Esophagus (tissue), 2 donors: Measurements from ENCODE around the gene RGS7. TPM values are rescaled to one million over a fixed set of nuclear protein-coding genes. Genes with fewer than 3 reads are reported as not detected.
"Not testable (repeated sequence)": the region's sequence is repeated elsewhere in the genome, so short reads cannot be mapped to it uniquely, and the experiment has no call there.

Experiments
- H3K27ac ChIP-seq, 2 donors: one replicate each; pipeline ENCODE4 v1.5.1; 2013; ENCODE audit warnings: low read depth in 2 of 2, mild to moderate bottlenecking in 2 of 2, inconsistent platforms in 1 of 2, low read length in 1 of 2, moderate library complexity in 1 of 2
- H3K27me3 ChIP-seq, 2 donors: one replicate each; pipeline ENCODE4 v1.6.1; 2013; ENCODE audit warnings: low read length in 2 of 2, control low read depth in 1 of 2, mild to moderate bottlenecking in 1 of 2; ENCODE audit not compliant: insufficient read depth in 2 of 2, control insufficient read depth in 1 of 2
- H3K36me3 ChIP-seq, 2 donors: one replicate each; pipeline ENCODE4 v1.6.1; 2013; ENCODE audit warnings: low read length in 1 of 2; ENCODE audit not compliant: control insufficient read depth in 2 of 2, insufficient read depth in 2 of 2
- H3K4me1 ChIP-seq, 2 donors: one replicate each; pipeline ENCODE4 v1.6.1; 2013; ENCODE audit warnings: low read length in 1 of 2; ENCODE audit not compliant: control insufficient read depth in 2 of 2, insufficient read depth in 2 of 2
- H3K4me3 ChIP-seq, 2 donors: one replicate each; pipeline ENCODE4 v1.5.1; 2013; ENCODE audit warnings: low read length in 2 of 2, mild to moderate bottlenecking in 2 of 2, low read depth in 1 of 2, moderate library complexity in 1 of 2
- H3K9me3 ChIP-seq, 2 donors: one replicate each; pipeline ENCODE4 v1.6.1; 2013; ENCODE audit warnings: mild to moderate bottlenecking in 2 of 2, low read depth in 1 of 2, low read length in 1 of 2, moderate library complexity in 1 of 2; ENCODE audit not compliant: control insufficient read depth in 2 of 2, insufficient read depth in 1 of 2
- WGBS, 2 donors: extraction: QIAGEN DNeasy Blood & Tissue Kit; methylation state at CpG; one replicate each; pipeline ENCODE4 v1.1.7; 2013; 5-methylcytosine and 5-hydroxymethylcytosine counted together
- polyA plus RNA-seq, 2 donors: library from polyadenylated mRNA; stranded (reverse); fragments of 200-250 nt; gene quantifications; one replicate each; pipeline ENCODE4 v1.2.3, GENCODE V29; 2013
- donor health status: healthy with polysubstance abuse.
- donor health status: Bipolar disorder and iron deficiency.

The RGS7 gene
- polyA plus RNA-seq, 2 donors = 0.02 TPM; not detected in 1

GRCh38 chr1:241097479-241097878, 259.5 kb downstream of the RGS7 start:
- Histone ChIP-seq H3K4me1 (no peaks in the 10 kb centered on the region), H3K27me3 (no peaks in the 10 kb centered on the region), H3K36me3 (no peaks in the 10 kb centered on the region), H3K4me3 (no peak overlapping the region), H3K27ac (no peak overlapping the region), H3K9me3 (peaks cover 2 to 3% of the 10 kb centered on the region in 2 donors)
- WGBS, 2 donors = 95 to 96% methylated on average over 5 of the region's 5 CpGs

GRCh38 chr1:241096982-241097381, 260.0 kb downstream of the RGS7 start:
- no peaks in the 10 kb centered on the region for H3K4me1 ChIP-seq
- 67 to 68% methylated on average over 4 of the region's 4 CpGs for WGBS, 2 donors

GRCh38 chr1:241095847-241096246, 261.2 kb downstream of the RGS7 start:
- Histone ChIP-seq H3K9me3 (peaks cover 0 to 3% of the 10 kb centered on the region in 2 donors), H3K36me3 (no peaks in the 10 kb centered on the region), H3K4me3 (no peak overlapping the region), H3K27me3 (no peaks in the 10 kb centered on the region), H3K27ac (no peak overlapping the region), H3K4me1 (no peaks in the 10 kb centered on the region)
- 91 to 93% methylated on average over 6 of the region's 6 CpGs for WGBS, 2 donors

More at GRCh38 chr1:241096982-241097381, 260.0 kb downstream of the RGS7 start:
- no peaks in the 10 kb centered on the region for H3K36me3 ChIP-seq
- H3K27me3 ChIP-seq = no peaks in the 10 kb centered on the region
- H3K9me3 ChIP-seq = peaks cover 2 to 3% of the 10 kb centered on the region in 2 donors
- H3K27ac ChIP-seq = no peak overlapping the region
- no peak overlapping the region for H3K4me3 ChIP-seq

GRCh38 chr1:241090798-241091197, 266.2 kb downstream of the RGS7 start:
- no peaks in the 10 kb centered on the region for H3K36me3 ChIP-seq
- 71 to 74% methylated on average over 3 of the region's 3 CpGs for WGBS, 2 donors
- peaks cover 0 to 5% of the 10 kb centered on the region in 2 donors for H3K9me3 ChIP-seq
- no peak overlapping the region for H3K27ac ChIP-seq
- no peaks in the 10 kb centered on the region for H3K4me1 ChIP-seq
- no peak overlapping the region for H3K4me3 ChIP-seq
- no peaks in the 10 kb centered on the region for H3K27me3 ChIP-seq

- H3K27me3 ChIP-seq, H3K4me1 ChIP-seq, H3K36me3 ChIP-seq, H3K4me3 ChIP-seq, H3K27ac ChIP-seq, H3K9me3 ChIP-seq: not testable (repeated sequence)
- WGBS, 2 donors = 50% methylated on average over 1 of the region's 1 CpG; no CpG with 5 or more reads in 1 of the 2 donors
These were observed 267.9 kb downstream of the RGS7 start for GRCh38 chr1:241089066-241089465.

- 68 to 71% methylated on average over 2 of the region's 2 CpGs for WGBS, 2 donors
- H3K27me3 ChIP-seq, H3K4me3 ChIP-seq, H3K4me1 ChIP-seq, H3K9me3 ChIP-seq, H3K36me3 ChIP-seq, H3K27ac ChIP-seq: not testable (repeated sequence)
These were observed 268.9 kb downstream of the RGS7 start for GRCh38 chr1:241088075-241088474.

- 65 to 70% methylated on average over 6 of the region's 6 CpGs for WGBS, 2 donors
These were observed 270.3 kb downstream of the RGS7 start for GRCh38 chr1:241086686-241087085.

GRCh38 chr1:241083285-241083684, 273.7 kb downstream of the RGS7 start:
- H3K4me3 ChIP-seq = no peak overlapping the region
- H3K36me3 ChIP-seq = no peaks in the 10 kb centered on the region
- H3K27me3 ChIP-seq = no peaks in the 10 kb centered on the region
- no peak overlapping the region for H3K27ac ChIP-seq
- WGBS, 2 donors = 89 to 91% methylated on average over 3 of the region's 3 CpGs
- no peaks in the 10 kb centered on the region for H3K9me3 ChIP-seq
- H3K4me1 ChIP-seq = no peaks in the 10 kb centered on the region

More at GRCh38 chr1:241086686-241087085, 270.3 kb downstream of the RGS7 start:
- Histone ChIP-seq H3K4me1 (no peaks in the 10 kb centered on the region), H3K27ac (no peak overlapping the region), H3K27me3 (no peaks in the 10 kb centered on the region), H3K9me3 (peaks cover 0 to 2% of the 10 kb centered on the region in 2 donors), H3K36me3 (no peaks in the 10 kb centered on the region), H3K4me3 (no peak overlapping the region)

- no peaks in the 10 kb centered on the region for H3K36me3 ChIP-seq
- no peak overlapping the region for H3K27ac ChIP-seq
- no peaks in the 10 kb centered on the region for H3K9me3 ChIP-seq
- H3K4me1 ChIP-seq = no peaks in the 10 kb centered on the region
- no peak overlapping the region for H3K4me3 ChIP-seq
- 55 to 69% methylated on average over 2 of the region's 2 CpGs for WGBS, 2 donors
- no peaks in the 10 kb centered on the region for H3K27me3 ChIP-seq
These were observed 275.5 kb downstream of the RGS7 start for GRCh38 chr1:241081473-241081872.

- H3K4me3 ChIP-seq = no peak overlapping the region
- H3K4me1 ChIP-seq = no peaks in the 10 kb centered on the region
- H3K36me3 ChIP-seq = no peaks in the 10 kb centered on the region
- no peak overlapping the region for H3K27ac ChIP-seq
- 74 to 85% methylated on average over 1 of the region's 1 CpG for WGBS, 2 donors
- H3K9me3 ChIP-seq = no peaks in the 10 kb centered on the region
- no peaks in the 10 kb centered on the region for H3K27me3 ChIP-seq
These were observed 277.5 kb downstream of the RGS7 start for GRCh38 chr1:241079459-241079858.
